Adrenal gland (tissue), 5 donors: ENCODE measurements around the gene TMC1.

Experiments used
- CTCF ChIP-seq, 6 experiments: fragments of 450-650 bp in 4 of 6; fragments of 200-600 bp in 2 of 6; sonication (generic) in 1 of 6; IDR thresholded peaks; 1 replicate in 5 of 6; 2 replicates in 1 of 6; pipeline versions ENCODE4 v1.5.1 to v1.8.0; 2016 to 2021; ENCODE audit warnings: antibody characterized with exemption in 6 of 6, mild to moderate bottlenecking in 2 of 6, moderate library complexity in 1 of 6
- POLR2A ChIP-seq, 2 donors: fragments of 450-650 bp; IDR thresholded peaks; one replicate each; pipeline ENCODE4 v1.6.1; 2017; ENCODE audit warnings: antibody characterized with exemption in 2 of 2, mild to moderate bottlenecking in 2 of 2, moderate library complexity in 1 of 2
- donor health status: DM: no; HTN: no; CAD: no.

GRCh38 chr9:72622186-72622585 is 100.8 kb downstream of the TMC1 start:
- TF ChIP-seq POLR2A (IDR thresholded peaks at IDR 0.05), result no peak
- no peak for TF ChIP-seq CTCF (IDR thresholded peaks at IDR 0.05)
